ENCODE results near the gene GPBP1L1. TPM values are rescaled to one million over a fixed set of nuclear protein-coding genes. Genes with fewer than 3 reads are reported as not detected.

The GPBP1L1 gene
- total and polyA plus RNA-seq, 2 of the 4 experiments (the other 2 are of a cell fraction): 31.5 to 57.4 TPM

DNA sequence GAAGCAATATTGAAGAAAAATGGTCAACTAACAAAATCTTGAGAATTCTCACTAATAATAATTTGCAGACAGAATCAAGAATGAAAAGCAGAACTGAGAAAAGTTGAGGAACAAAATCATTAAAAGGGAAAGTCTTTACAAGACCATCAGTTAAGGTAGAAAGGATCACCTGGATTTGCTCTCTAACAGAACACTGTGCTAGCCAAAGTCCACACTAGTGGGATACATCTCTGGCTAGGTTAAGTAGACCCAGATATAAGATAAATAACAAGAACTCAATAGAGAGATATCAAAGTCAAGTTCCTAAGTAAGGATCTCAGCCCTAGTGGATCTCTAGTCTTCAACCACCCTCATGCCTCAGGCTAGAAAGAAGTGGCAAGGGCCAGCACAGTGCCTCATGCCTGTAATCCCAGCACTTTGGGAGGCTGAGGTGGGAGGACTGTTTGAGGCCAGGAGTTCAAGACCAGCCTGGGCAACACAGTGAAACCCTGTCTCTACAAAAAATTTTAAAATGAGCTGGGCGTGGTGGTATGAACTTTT lies 44.5 kb upstream of the GPBP1L1 start:
- no peak for TF ChIP-seq NFE2L2 (IDR thresholded peaks at IDR 0.05; ENCODE audit: low read depth, low read length)
- no peak for TF ChIP-seq CHD1 (IDR thresholded peaks at IDR 0.05; ENCODE audit: low read depth, low read length)
- TF ChIP-seq SMC3 (IDR thresholded peaks at IDR 0.05; ENCODE audit: low read depth, low read length): no peak
- no peak for TF ChIP-seq RCOR1 (IDR thresholded peaks at IDR 0.05; ENCODE audit: insufficient replicate concordance, low read length)
- no peak for TF ChIP-seq FOS (IDR thresholded peaks at IDR 0.05; ENCODE audit: low read depth, low read length)
- TF ChIP-seq MXI1 (IDR thresholded peaks at IDR 0.05; ENCODE audit: borderline replicate concordance, low read depth, low read length): no peak
- no peak for TF ChIP-seq MAFK (IDR thresholded peaks at IDR 0.05; ENCODE audit: low read depth, low read length)
- TF ChIP-seq, protein P1, sequence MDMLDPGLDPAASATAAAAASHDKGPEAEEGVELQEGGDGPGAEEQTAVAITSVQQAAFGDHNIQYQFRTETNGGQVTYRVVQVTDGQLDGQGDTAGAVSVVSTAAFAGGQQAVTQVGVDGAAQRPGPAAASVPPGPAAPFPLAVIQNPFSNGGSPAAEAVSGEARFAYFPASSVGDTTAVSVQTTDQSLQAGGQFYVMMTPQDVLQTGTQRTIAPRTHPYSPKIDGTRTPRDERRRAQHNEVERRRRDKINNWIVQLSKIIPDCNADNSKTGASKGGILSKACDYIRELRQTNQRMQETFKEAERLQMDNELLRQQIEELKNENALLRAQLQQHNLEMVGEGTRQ (IDR thresholded peaks at IDR 0.05; ENCODE audit: low read depth, low read length): no peak
- no peak for TF ChIP-seq BHLHE40 (IDR thresholded peaks at IDR 0.05; ENCODE audit: low read depth, low read length)
- TF ChIP-seq CEBPB (IDR thresholded peaks at IDR 0.05; ENCODE audit: low read depth, low read length): no peak
- no peak for TF ChIP-seq RFX5 (IDR thresholded peaks at IDR 0.05; ENCODE audit: low read depth, low read length)
- DNase-seq: no peak
- no peak overlapping the region for H2BK120ac ChIP-seq (ENCODE audit: low read depth, low read length)
- H3K36me3 ChIP-seq (ENCODE audit: control insufficient read depth, insufficient read depth, low read length): peaks cover 5% of the 10 kb centered on the region; the same call in 1 of the 2 replicates
- H3K4ac ChIP-seq (ENCODE audit: low read depth, low read length): no peak overlapping the region
- H4K20me1 ChIP-seq (ENCODE audit: insufficient read depth, low read length): no peaks in the 10 kb centered on the region
- H3K27ac ChIP-seq (ENCODE audit: insufficient read depth, low read length): no peak overlapping the region
- H4K5ac ChIP-seq (ENCODE audit: low read depth, low read length): no peak overlapping the region
- ChIA-PET POLR2A (ENCODE audit: unreplicated experiment) (no interaction called here), CTCF (no interaction called here)
- H3K18ac ChIP-seq (ENCODE audit: low read depth, low read length): no peak overlapping the region
- no peaks in the 10 kb centered on the region for H3K9me3 ChIP-seq (ENCODE audit: control insufficient read depth, insufficient read depth, low read length)
- H2BK20ac ChIP-seq (ENCODE audit: low read depth, low read length): no peak overlapping the region
- H2BK5ac ChIP-seq (ENCODE audit: low read depth, low read length, poor library complexity, severe bottlenecking): no peak overlapping the region
- no TSS peak for BruUV-seq (replicated peaks)
- ATAC-seq (ENCODE audit: low read depth): no peak
- no peak overlapping the region for H2AK9ac ChIP-seq (replicated peaks; ENCODE audit: low read depth, low read length, poor library complexity)
- in situ Hi-C loops (cut with MboI; ENCODE audit: low sequenced_read_pairs) (no loop called here), intact Hi-C loops (cut with micrococcal nuclease) (no loop called here), dilution Hi-C loops (cut with HindIII; ENCODE audit: low sequenced_read_pairs, unreplicated experiment) (no loop called here)
- H2AFZ ChIP-seq (replicated peaks; ENCODE audit: low read length, poor library complexity): no peak overlapping the region
- H3K9ac ChIP-seq (ENCODE audit: low read depth, low read length): no peak overlapping the region
- H4K8ac ChIP-seq (ENCODE audit: low read depth in 2 of 2, low read length in 2 of 2): no peak overlapping the region
- no peak overlapping the region for H2BK15ac ChIP-seq (ENCODE audit: low read depth, low read length)
- H3K56ac ChIP-seq (ENCODE audit: extremely low read depth, insufficient read depth, low read length): no peak overlapping the region
- no peak overlapping the region for H2AK5ac ChIP-seq (ENCODE audit: low read depth, low read length)
- no peak overlapping the region for H3K23ac ChIP-seq (ENCODE audit: low read depth, low read length)
- WGBS, 2 experiments (ENCODE audit: extremely low coverage in 2 of 2, insufficient read length in 1 of 2): no CpG with 5 or more reads among the region's 1 CpG
- no peaks in the 10 kb centered on the region for H3K27me3 ChIP-seq (ENCODE audit: control insufficient read depth, insufficient read depth, low read length)
- H3K9me1 ChIP-seq (ENCODE audit: insufficient read depth, low read length): no peaks in the 10 kb centered on the region; the same call in 1 of the 2 replicates
- H3K14ac ChIP-seq (replicated peaks; ENCODE audit: low read depth, low read length): no peak overlapping the region
- no peaks in the 10 kb centered on the region for H3K4me1 ChIP-seq (ENCODE audit: control insufficient read depth, insufficient read depth, low read length)
- H3K79me1 ChIP-seq (ENCODE audit: low read depth in 1 of 2, low read length in 2 of 2): no peaks in the 10 kb centered on the region; a peak in 1 of 4 replicates
- no peak overlapping the region for H4K91ac ChIP-seq (ENCODE audit: insufficient read depth, low read depth, low read length)
- no peak overlapping the region for H3K4me3 ChIP-seq (ENCODE audit: insufficient read depth, low read depth, low read length)
- no peak overlapping the region for H3K4me2 ChIP-seq (ENCODE audit: low read depth, low read length)
